HAP-1 (cell line): ENCODE data around the gene CAST.

ENCODE experiments used
- DNase-seq, 2 experiments: peaks; one replicate each; pipeline ENCODE4 v3.0.0-alpha.2; 2016 to 2020; ENCODE audit warnings: low spot score in 2 of 2
- H3K27me3 ChIP-seq: fragments of 250-450 bp; sonication (Bioruptor Pico); 2 replicates; pipeline ENCODE4 v1.5.1; 2020; ENCODE audit warnings: low read depth, mild to moderate bottlenecking, moderate library complexity
- H3K36me3 ChIP-seq: fragments of 250-450 bp; sonication (Bioruptor Pico); replicated peaks from 2 replicates; pipeline ENCODE4 v1.5.1; 2020; ENCODE audit warnings: mild to moderate bottlenecking
- H3K4me1 ChIP-seq: fragments of 250-450 bp; sonication (Bioruptor Pico); 2 replicates; pipeline ENCODE4 v1.5.1; 2020; ENCODE audit warnings: mild to moderate bottlenecking
- H3K4me3 ChIP-seq: fragments of 250-450 bp; sonication (Bioruptor Pico); 2 replicates; pipeline ENCODE4 v1.5.1; 2020; ENCODE audit warnings: mild to moderate bottlenecking, moderate library complexity
- H3K9me3 ChIP-seq: fragments of 250-450 bp; sonication (Bioruptor Pico); 2 replicates; pipeline ENCODE4 v1.5.1; 2020; ENCODE audit warnings: mild to moderate bottlenecking, moderate library complexity
- in situ Hi-C: fragments of 300-500 bp; cut with MboI; formaldehyde crosslinking; loops from 3 replicates; pipeline ENCODE4 v1.14.3; 2020; ENCODE audit warnings: low sequenced_read_pairs, inconsistent platforms, mixed read lengths

CAST gene

GRCh38 chr5:96808868-96809558 lies 146.8 kb downstream of the CAST start:
- Histone ChIP-seq H3K4me1 (peaks cover 9% of the 10 kb centered on the region), H3K9me3 (no peaks in the 10 kb centered on the region), H3K4me3 (no peak overlapping the region; the same call in 1 of the 2 replicates), H3K36me3 (no peaks in the 10 kb centered on the region), H3K27me3 (no peaks in the 10 kb centered on the region)
- no peak for DNase-seq
- in situ Hi-C loops, result no loop called here

GRCh38 chr5:96809921-96810320 lies 147.7 kb downstream of the CAST start:
- Histone ChIP-seq H3K4me3 (no peak overlapping the region), H3K27me3 (no peaks in the 10 kb centered on the region), H3K4me1 (peaks cover 9% of the 10 kb centered on the region), H3K9me3 (no peaks in the 10 kb centered on the region), H3K36me3 (no peaks in the 10 kb centered on the region)
- in situ Hi-C loops, result no loop called here
- no peak for DNase-seq

GRCh38 chr5:96812851-96813250 lies 150.7 kb downstream of the CAST start:
- DNase-seq, result no peak
- in situ Hi-C loops, result no loop called here
- H3K4me3 ChIP-seq, result no peak overlapping the region

GRCh38 chr5:96814041-96814440 lies 151.9 kb downstream of the CAST start:
- DNase-seq, result no peak
- Histone ChIP-seq H3K9me3 (no peaks in the 10 kb centered on the region), H3K36me3 (no peaks in the 10 kb centered on the region), H3K27me3 (no peaks in the 10 kb centered on the region), H3K4me1 (no peaks in the 10 kb centered on the region), H3K4me3 (no peak overlapping the region)
- in situ Hi-C loops, result no loop called here

More at GRCh38 chr5:96812851-96813250, 150.7 kb downstream of the CAST start:
- peaks cover 4% of the 10 kb centered on the region; the same call in 1 of the 2 replicates for H3K4me1 ChIP-seq
- H3K36me3 ChIP-seq, result no peaks in the 10 kb centered on the region
- H3K9me3 ChIP-seq, result no peaks in the 10 kb centered on the region
- H3K27me3 ChIP-seq, result no peaks in the 10 kb centered on the region

- in situ Hi-C loops, result no loop called here
- H3K36me3 ChIP-seq, result no peaks in the 10 kb centered on the region
- DNase-seq, result peak in 1 of 2 experiments; percentile 11
- no peak overlapping the region for H3K4me3 ChIP-seq
- H3K4me1 ChIP-seq, result no peaks in the 10 kb centered on the region
- no peaks in the 10 kb centered on the region for H3K9me3 ChIP-seq
- no peaks in the 10 kb centered on the region for H3K27me3 ChIP-seq
Measured at GRCh38 chr5:96816411-96816939, 154.3 kb downstream of the CAST start.

- DNase-seq, result no peak
- H3K4me3 ChIP-seq, result no peak overlapping the region
Measured at GRCh38 chr5:96816991-96817390, 154.8 kb downstream of the CAST start.

GRCh38 chr5:96817506-96817905 lies 155.3 kb downstream of the CAST start:
- Histone ChIP-seq H3K36me3 (no peaks in the 10 kb centered on the region), H3K9me3 (no peaks in the 10 kb centered on the region), H3K4me1 (no peaks in the 10 kb centered on the region), H3K4me3 (no peak overlapping the region), H3K27me3 (no peaks in the 10 kb centered on the region; the same call in 1 of the 2 replicates)
- in situ Hi-C loops, result no loop called here
- no peak for DNase-seq

More at GRCh38 chr5:96816991-96817390, 154.8 kb downstream of the CAST start:
- no peaks in the 10 kb centered on the region for H3K4me1 ChIP-seq
- in situ Hi-C loops, result no loop called here
- H3K36me3 ChIP-seq, result no peaks in the 10 kb centered on the region
- no peaks in the 10 kb centered on the region for H3K9me3 ChIP-seq
- no peaks in the 10 kb centered on the region for H3K27me3 ChIP-seq

- DNase-seq, result no peak
- in situ Hi-C loops, result no loop called here
- no peaks in the 10 kb centered on the region for H3K4me1 ChIP-seq
- no peak overlapping the region for H3K4me3 ChIP-seq
- no peaks in the 10 kb centered on the region for H3K9me3 ChIP-seq
- no peaks in the 10 kb centered on the region; the same call in 1 of the 2 replicates for H3K27me3 ChIP-seq
- H3K36me3 ChIP-seq, result no peaks in the 10 kb centered on the region
Measured at GRCh38 chr5:96818125-96818788, 156.1 kb downstream of the CAST start.

- in situ Hi-C loops, result no loop called here
- Histone ChIP-seq H3K27me3 (no peaks in the 10 kb centered on the region; the same call in 1 of the 2 replicates), H3K4me3 (no peak overlapping the region), H3K4me1 (no peaks in the 10 kb centered on the region), H3K36me3 (no peaks in the 10 kb centered on the region), H3K9me3 (no peaks in the 10 kb centered on the region)
- DNase-seq, result no peak
Measured at GRCh38 chr5:96819806-96820205, 157.6 kb downstream of the CAST start.

GRCh38 chr5:96821260-96821916 lies 159.2 kb downstream of the CAST start:
- no peak for DNase-seq
- Histone ChIP-seq H3K4me3 (no peak overlapping the region), H3K4me1 (no peaks in the 10 kb centered on the region)

GRCh38 chr5:96822686-96823459 lies 160.7 kb downstream of the CAST start:
- no peaks in the 10 kb centered on the region for H3K4me1 ChIP-seq
- no peak for DNase-seq
- in situ Hi-C loops, result no loop called here

More at GRCh38 chr5:96821260-96821916, 159.2 kb downstream of the CAST start:
- Histone ChIP-seq H3K27me3 (no peaks in the 10 kb centered on the region; the same call in 1 of the 2 replicates), H3K9me3 (no peaks in the 10 kb centered on the region), H3K36me3 (no peaks in the 10 kb centered on the region)
- in situ Hi-C loops, result no loop called here

GRCh38 chr5:96823900-96824380 lies 161.8 kb downstream of the CAST start:
- in situ Hi-C loops, result no loop called here
- H3K4me3 ChIP-seq, result no peak overlapping the region
- H3K4me1 ChIP-seq, result no peaks in the 10 kb centered on the region
- H3K36me3 ChIP-seq, result no peaks in the 10 kb centered on the region
- no peaks in the 10 kb centered on the region for H3K9me3 ChIP-seq
- peaks cover 2% of the 10 kb centered on the region for H3K27me3 ChIP-seq
- no peak for DNase-seq

More at GRCh38 chr5:96822686-96823459, 160.7 kb downstream of the CAST start:
- Histone ChIP-seq H3K4me3 (no peak overlapping the region), H3K36me3 (no peaks in the 10 kb centered on the region), H3K9me3 (no peaks in the 10 kb centered on the region), H3K27me3 (peaks cover 2% of the 10 kb centered on the region)
